Suprapubic skin (tissue), 4 donors: ENCODE results near the gene RTP3. TPM values are rescaled to one million over a fixed set of nuclear protein-coding genes. Genes with fewer than 3 reads are reported as not detected.
"Not testable (repeated sequence)": the region's sequence is repeated elsewhere in the genome, so short reads cannot be mapped to it uniquely, and the experiment has no call there.

Experiments
- DNase-seq, 2 donors: peaks; one replicate each; pipeline ENCODE4 v3.0.0-alpha.2; 2019; ENCODE audit warnings: low spot score in 2 of 2
- H3K27ac ChIP-seq: fragments of 200-600 bp; sonication (generic); one replicate; pipeline ENCODE4 v1.5.1; 2019
- H3K27me3 ChIP-seq: fragments of 200-600 bp; sonication (generic); one replicate; pipeline ENCODE4 v1.5.1; 2019
- H3K36me3 ChIP-seq: fragments of 200-600 bp; sonication (generic); one replicate; pipeline ENCODE4 v1.5.1; 2019
- H3K4me1 ChIP-seq: fragments of 200-600 bp; sonication (generic); one replicate; pipeline ENCODE4 v1.5.1; 2019
- H3K4me3 ChIP-seq: fragments of 200-600 bp; sonication (generic); one replicate; pipeline ENCODE4 v1.5.1; 2019; ENCODE audit warnings: mild to moderate bottlenecking
- H3K9me3 ChIP-seq: fragments of 200-600 bp; sonication (generic); one replicate; pipeline ENCODE4 v1.5.1; 2019
- EP300 ChIP-seq: sonication (generic); formaldehyde crosslinking; IDR thresholded peaks from one replicate; pipeline ENCODE4 v1.6.1; 2017; ENCODE audit warnings: antibody characterized with exemption
- POLR2A ChIP-seq, 2 donors: fragments of 450-650 bp; IDR thresholded peaks; one replicate each; pipeline ENCODE4 v1.6.1; 2017; ENCODE audit warnings: antibody characterized with exemption in 2 of 2, mild to moderate bottlenecking in 2 of 2, moderate library complexity in 2 of 2
- POLR2AphosphoS5 ChIP-seq, 3 donors: sonication (generic); formaldehyde crosslinking; IDR thresholded peaks; one replicate each; pipeline ENCODE4 v1.6.1; 2017; ENCODE audit warnings: antibody characterized with exemption in 3 of 3
- WGBS: methylation state at CpG from one replicate; pipeline ENCODE4 v1.1.5; 2018; 5-methylcytosine and 5-hydroxymethylcytosine counted together
- total RNA-seq, 4 donors: library from RNA; depleted of rRNA; stranded (reverse); fragments of >200 nt; gene quantifications; one replicate each; pipeline ENCODE4 v1.1.0, GENCODE V29; 2016
- TF ChIP-seq, protein P1 (sequence below), 2 donors: fragments of 200-600 bp in 1 of 2; fragments of 450-650 bp in 1 of 2; sonication (generic) in 1 of 2; IDR thresholded peaks; one replicate each; pipeline ENCODE4 v1.5.1; 2016 to 2019; ENCODE audit warnings: antibody characterized with exemption in 2 of 2, mild to moderate bottlenecking in 1 of 2, moderate library complexity in 1 of 2

RTP3 gene
- total RNA-seq, 4 donors from 2014 or later = not detected

DNA sequence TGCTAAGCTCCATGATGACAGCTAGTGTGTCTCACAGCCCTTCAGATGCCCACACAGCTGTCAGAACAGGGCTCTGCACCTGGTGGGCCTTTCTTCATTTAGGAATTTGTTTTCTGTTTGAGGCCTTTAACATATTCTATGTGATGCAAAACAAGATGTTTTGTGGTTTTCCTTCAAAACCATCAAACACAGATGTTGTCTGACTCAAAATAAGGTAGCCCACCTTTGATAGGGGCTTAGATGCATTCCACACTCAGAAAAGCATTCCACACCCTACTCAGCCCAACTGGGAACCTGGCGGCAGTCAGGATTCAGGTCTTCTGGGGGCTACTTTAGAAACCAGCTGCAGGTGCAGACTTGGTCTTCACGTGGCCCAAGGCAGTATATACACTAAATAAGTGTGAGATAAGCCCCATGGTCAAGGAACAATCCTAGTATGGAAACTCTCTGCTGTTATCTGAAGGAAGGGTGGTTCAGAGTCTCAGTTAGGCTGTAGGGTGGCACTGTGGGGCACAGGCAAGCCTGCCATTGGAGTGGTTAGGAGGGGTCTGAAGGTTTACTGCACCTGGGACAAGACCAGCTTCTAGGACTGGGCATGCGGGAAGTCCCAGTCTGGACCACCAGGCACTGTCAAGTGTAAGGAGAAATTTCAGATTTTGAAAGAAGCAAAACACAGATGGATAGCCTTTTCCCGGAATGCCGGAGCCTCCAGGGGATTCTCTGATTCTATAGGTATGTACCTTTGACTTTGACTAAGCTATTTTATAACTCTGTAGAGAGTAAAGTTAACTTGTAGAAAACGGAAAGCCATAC, 48.2 kb downstream of the RTP3 start:
- TF ChIP-seq POLR2AphosphoS5 (IDR thresholded peaks at IDR 0.05) (no peak), POLR2A (IDR thresholded peaks at IDR 0.05) (no peak), EP300 (no peak)
- TF ChIP-seq, protein P1, sequence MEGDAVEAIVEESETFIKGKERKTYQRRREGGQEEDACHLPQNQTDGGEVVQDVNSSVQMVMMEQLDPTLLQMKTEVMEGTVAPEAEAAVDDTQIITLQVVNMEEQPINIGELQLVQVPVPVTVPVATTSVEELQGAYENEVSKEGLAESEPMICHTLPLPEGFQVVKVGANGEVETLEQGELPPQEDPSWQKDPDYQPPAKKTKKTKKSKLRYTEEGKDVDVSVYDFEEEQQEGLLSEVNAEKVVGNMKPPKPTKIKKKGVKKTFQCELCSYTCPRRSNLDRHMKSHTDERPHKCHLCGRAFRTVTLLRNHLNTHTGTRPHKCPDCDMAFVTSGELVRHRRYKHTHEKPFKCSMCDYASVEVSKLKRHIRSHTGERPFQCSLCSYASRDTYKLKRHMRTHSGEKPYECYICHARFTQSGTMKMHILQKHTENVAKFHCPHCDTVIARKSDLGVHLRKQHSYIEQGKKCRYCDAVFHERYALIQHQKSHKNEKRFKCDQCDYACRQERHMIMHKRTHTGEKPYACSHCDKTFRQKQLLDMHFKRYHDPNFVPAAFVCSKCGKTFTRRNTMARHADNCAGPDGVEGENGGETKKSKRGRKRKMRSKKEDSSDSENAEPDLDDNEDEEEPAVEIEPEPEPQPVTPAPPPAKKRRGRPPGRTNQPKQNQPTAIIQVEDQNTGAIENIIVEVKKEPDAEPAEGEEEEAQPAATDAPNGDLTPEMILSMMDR (IDR thresholded peaks at IDR 0.05) = no peak
- DNase-seq = no peak
- Histone ChIP-seq H3K4me3 (no peak overlapping the region), H3K36me3 (no peaks in the 10 kb centered on the region), H3K27ac (no peak overlapping the region), H3K27me3 (no peaks in the 10 kb centered on the region), H3K4me1 (no peaks in the 10 kb centered on the region), H3K9me3 (no peaks in the 10 kb centered on the region)
- WGBS = 77% methylated on average over 6 of the region's 6 CpGs

DNA sequence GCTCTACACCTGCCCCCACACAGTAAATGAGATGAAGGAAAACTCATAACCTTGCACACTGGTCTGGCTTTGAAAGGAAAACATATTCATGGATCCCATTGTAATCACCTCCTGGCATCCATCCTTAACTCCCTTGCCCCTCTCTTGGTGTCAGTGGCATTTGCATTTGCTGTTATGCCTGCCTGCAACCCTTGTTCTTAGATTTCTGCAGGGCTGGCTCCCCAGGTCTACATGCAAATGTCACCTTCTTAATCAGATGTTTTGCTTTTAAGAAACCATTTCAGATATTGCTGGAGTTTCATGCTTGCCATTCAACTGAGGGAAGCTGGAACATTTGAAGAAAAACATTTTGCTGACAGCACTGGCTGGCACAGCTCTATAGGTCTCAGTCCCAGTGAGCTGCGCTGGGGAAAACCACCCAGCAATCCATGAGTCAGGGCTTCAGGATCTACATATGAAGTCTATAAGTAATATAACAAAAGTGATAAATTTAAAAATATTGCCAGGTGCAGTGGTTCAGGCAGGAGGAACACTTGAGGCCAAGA, 49.2 kb downstream of the RTP3 start:
- no peak overlapping the region for H3K27ac ChIP-seq
- peak in 1 of 2 donors; percentile 20 for DNase-seq
- no peaks in the 10 kb centered on the region for H3K4me1 ChIP-seq
- WGBS = 38% methylated on average over 1 of the region's 1 CpG
- H3K36me3 ChIP-seq = no peaks in the 10 kb centered on the region
- TF ChIP-seq, protein P1 (IDR thresholded peaks at IDR 0.05) = no peak
- TF ChIP-seq POLR2AphosphoS5 (IDR thresholded peaks at IDR 0.05) (no peak), EP300 (no peak), POLR2A (IDR thresholded peaks at IDR 0.05) (no peak)
- H3K4me3 ChIP-seq = no peak overlapping the region
- H3K27me3 ChIP-seq = no peaks in the 10 kb centered on the region
- H3K9me3 ChIP-seq = no peaks in the 10 kb centered on the region

DNA sequence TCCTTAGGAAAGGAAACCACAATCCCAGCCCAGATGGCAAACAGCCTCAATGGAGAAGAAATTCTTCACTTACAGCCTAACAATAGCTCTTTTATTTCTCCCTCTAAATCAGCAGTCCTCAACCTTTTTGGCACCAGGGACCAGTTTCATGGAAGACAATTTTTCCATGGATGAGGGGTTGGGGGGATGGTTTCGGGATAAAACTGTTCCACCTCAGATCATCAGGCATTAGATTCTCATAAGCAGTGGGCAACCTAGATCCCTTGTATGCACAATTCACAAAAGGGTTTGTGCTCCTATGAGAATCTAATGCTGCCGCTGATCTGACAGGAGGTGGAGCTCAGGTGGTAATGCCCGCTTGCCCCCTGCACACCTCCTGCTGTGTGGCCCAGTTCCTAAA, 50.8 kb downstream of the RTP3 start:
- not testable (repeated sequence) for H3K36me3 ChIP-seq, H3K27me3 ChIP-seq, H3K4me1 ChIP-seq, H3K4me3 ChIP-seq, H3K27ac ChIP-seq, H3K9me3 ChIP-seq
- peak in 1 of 2 donors; percentile 26 for DNase-seq
- WGBS = 87% methylated on average over 3 of the region's 3 CpGs

DNA sequence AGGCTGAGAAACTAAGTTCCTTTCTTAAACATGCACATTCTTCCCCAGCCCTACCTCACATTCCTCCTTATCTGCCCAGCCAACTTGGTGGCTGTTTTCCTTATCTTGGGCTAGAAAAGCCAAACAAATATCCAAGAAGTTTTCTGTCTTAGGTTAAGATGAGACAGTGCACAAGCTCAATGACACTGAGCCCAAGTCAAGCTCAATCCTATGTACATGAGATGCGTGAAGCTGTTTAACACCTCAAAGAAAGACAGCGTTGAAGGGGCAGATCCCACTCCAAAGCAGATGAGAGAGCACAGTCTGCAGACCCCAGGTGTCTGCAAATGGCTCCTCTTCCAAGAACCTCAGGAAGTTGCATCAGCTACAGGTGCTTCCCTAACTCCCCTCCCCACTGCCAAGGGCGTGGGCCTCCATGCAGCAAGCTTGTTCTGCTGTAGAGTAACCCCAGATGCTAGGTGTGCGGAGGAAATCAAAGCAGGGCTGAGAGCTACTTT, 51.7 kb downstream of the RTP3 start:
- WGBS = 57% methylated on average over 3 of the region's 4 CpGs
- no peaks in the 10 kb centered on the region for H3K36me3 ChIP-seq
- no peak overlapping the region for H3K4me3 ChIP-seq
- no peaks in the 10 kb centered on the region for H3K27me3 ChIP-seq
- TF ChIP-seq POLR2AphosphoS5 (IDR thresholded peaks at IDR 0.05) (no peak), POLR2A (IDR thresholded peaks at IDR 0.05) (no peak), EP300 (no peak)
- TF ChIP-seq, protein P1 (IDR thresholded peaks at IDR 0.05) = no peak
- peak in 1 of 2 donors; percentile 29 for DNase-seq
- H3K4me1 ChIP-seq = no peaks in the 10 kb centered on the region
- no peak overlapping the region for H3K27ac ChIP-seq
- no peaks in the 10 kb centered on the region for H3K9me3 ChIP-seq

DNA sequence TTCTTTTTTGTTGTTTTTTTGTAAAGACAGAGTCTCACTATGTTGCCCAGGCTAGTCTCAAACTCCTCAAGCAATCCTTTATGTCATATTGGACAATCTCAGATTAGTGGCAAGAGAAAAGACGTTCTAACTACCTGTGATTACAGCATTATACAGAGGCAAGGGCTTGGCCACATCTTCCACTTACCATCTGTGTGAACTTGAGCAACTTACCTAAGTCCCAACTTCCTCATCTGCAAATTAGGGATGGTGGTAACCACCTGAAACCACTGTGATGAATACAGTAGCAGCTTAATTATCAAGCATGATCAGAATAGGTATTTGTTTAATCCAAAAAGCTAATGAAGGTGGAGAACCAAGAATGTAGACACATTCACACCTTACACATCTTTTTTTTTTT, 52.2 kb downstream of the RTP3 start:
- WGBS = 80% methylated on average over 1 of the region's 1 CpG
- Histone ChIP-seq H3K36me3 (no peaks in the 10 kb centered on the region), H3K4me1 (no peaks in the 10 kb centered on the region), H3K9me3 (no peaks in the 10 kb centered on the region), H3K27me3 (no peaks in the 10 kb centered on the region), H3K27ac (no peak overlapping the region), H3K4me3 (no peak overlapping the region)
- no peak for DNase-seq
- TF ChIP-seq EP300 (no peak), POLR2AphosphoS5 (IDR thresholded peaks at IDR 0.05) (no peak), POLR2A (IDR thresholded peaks at IDR 0.05) (no peak)
- TF ChIP-seq, protein P1 (IDR thresholded peaks at IDR 0.05) = no peak

Other genes starting within 250 kb of the RTP3 start
- gene CCR2, start 143.9 kb upstream of the RTP3 start, total RNA-seq = 1 to 10 TPM in 1 of 4 donors, under 1 TPM in 3; 0.26 to 1.2 (median 0.76) TPM
- 1 to 10 TPM in 1 of 4 donors, under 1 TPM in 1, not detected in 2; 0.34 to 1.3 TPM for gene CCR5, start 127.0 kb upstream of the RTP3 start, total RNA-seq
- gene CCRL2, start 90.7 kb upstream of the RTP3 start, total RNA-seq = 1 to 10 TPM in 2 of 4 donors, under 1 TPM in 2; 0.59 to 1.4 (median 0.99) TPM
- 1 to 10 TPM; 2.3 to 8.6 (median 3.7) TPM for gene LTF, start 33.1 kb upstream of the RTP3 start, total RNA-seq
- gene LRRC2, start 68.3 kb downstream of the RTP3 start, total RNA-seq = 1 to 10 TPM in 3 of 4 donors, under 1 TPM in 1; 0.83 to 3.7 (median 2.6) TPM
- gene FAM240A, start 114.5 kb downstream of the RTP3 start, total RNA-seq = under 1 TPM in 1 of 4 donors, not detected in 3; 0.64 TPM
- gene ALS2CL, start 195.7 kb downstream of the RTP3 start, total RNA-seq = 100 to 1,000 TPM; 129 to 260 (median 172) TPM
- under 1 TPM in 3 of 4 donors, not detected in 1; 0.59 to 0.78 (median 0.72) TPM for gene TMIE, start 203.4 kb downstream of the RTP3 start, total RNA-seq
- not detected for gene PRSS50, start 219.9 kb downstream of the RTP3 start, total RNA-seq